GM11168 (cell line): ENCODE results near the gene ALDOC.
"Not testable (repeated sequence)": the region's sequence is repeated elsewhere in the genome, so short reads cannot be mapped to it uniquely, and the experiment has no call there.

Experiments
- in situ Hi-C: fragments of 300-500 bp; cut with MboI; formaldehyde crosslinking; loops from one replicate; pipeline ENCODE4 v1.12.0; 2022; ENCODE audit warnings: low sequenced_read_pairs; ENCODE audit not compliant: unreplicated experiment

The ALDOC gene

DNA sequence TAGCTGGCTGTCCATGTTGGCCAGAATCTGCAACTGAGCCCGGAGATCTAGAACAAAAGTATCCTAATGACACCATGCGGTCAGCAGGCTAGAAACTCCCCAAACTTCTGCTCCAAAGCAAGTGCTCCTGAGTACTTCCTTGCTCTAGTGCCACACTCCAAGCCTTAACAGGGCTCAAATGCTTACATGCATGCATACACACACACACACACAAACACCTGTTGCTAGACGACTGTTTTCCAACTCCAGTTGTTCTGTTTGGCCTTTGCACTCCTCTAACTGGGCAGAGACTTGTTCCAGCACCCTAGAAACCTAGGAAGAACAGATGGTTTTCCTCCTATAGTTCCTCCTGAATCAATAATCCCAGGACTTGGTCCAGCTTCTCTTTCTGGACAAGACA lies 7.7 kb upstream of the ALDOC start:
- in situ Hi-C loops: no loop called here

DNA sequence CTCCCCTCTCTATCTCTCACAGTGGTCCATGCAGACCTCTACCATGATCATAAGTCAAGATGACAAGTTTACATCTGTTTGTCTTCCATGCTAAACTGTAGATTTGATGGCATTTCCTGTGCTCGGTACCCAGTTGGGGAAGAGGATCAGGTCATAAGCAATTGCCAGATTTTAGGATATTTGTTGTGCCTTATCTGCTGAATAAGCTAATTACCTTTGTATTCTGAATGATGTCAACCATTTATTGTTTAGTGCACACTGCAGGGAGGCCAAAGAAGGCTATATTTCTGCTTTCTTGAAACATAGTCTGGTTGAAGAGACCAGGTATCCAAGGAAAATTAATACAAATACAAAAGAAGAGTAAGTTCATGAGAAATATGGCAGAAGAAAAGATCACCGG lies 5.8 kb upstream of the ALDOC start:
- in situ Hi-C loops: no loop called here

DNA sequence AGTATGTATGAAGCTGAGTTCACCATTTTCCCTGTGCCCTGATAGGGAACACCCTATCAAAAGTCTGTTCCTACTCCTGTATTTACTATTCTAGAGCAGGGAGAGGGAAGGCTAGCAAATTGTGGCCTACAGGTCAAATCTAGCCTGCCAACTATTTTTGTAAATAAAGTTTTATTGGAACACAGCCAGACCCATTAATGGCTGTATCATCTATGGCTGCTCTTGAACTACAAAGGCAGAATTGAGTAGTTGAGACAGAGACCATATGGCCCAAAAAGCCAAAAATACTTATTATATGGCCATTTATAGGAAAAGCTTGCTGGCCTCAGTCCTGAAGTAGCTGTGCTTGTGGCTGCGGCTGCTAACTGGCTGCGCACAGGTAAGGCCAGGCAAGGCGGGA lies 4.3 kb upstream of the ALDOC start:
- in situ Hi-C loops: no loop called here

DNA sequence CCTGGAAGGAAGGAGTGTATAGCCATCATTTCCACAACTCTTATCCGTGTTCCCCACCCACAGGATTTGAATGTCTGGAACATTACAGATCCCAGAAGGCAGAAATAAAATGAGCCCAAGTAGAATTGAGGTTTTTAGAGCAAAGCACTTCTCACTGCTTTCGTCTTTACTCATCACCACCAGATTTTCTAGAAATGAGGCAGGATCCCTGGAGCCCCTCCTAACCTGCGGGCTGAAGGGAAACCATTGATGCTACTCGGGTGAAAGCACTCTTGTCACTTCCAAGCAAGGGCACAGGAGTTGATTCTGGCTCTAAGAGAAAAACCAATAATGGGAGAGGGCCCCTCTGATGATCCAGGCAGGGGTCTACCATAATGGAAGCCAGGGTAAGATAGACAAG lies 2.8 kb upstream of the ALDOC start:
- in situ Hi-C loops: no loop called here

DNA sequence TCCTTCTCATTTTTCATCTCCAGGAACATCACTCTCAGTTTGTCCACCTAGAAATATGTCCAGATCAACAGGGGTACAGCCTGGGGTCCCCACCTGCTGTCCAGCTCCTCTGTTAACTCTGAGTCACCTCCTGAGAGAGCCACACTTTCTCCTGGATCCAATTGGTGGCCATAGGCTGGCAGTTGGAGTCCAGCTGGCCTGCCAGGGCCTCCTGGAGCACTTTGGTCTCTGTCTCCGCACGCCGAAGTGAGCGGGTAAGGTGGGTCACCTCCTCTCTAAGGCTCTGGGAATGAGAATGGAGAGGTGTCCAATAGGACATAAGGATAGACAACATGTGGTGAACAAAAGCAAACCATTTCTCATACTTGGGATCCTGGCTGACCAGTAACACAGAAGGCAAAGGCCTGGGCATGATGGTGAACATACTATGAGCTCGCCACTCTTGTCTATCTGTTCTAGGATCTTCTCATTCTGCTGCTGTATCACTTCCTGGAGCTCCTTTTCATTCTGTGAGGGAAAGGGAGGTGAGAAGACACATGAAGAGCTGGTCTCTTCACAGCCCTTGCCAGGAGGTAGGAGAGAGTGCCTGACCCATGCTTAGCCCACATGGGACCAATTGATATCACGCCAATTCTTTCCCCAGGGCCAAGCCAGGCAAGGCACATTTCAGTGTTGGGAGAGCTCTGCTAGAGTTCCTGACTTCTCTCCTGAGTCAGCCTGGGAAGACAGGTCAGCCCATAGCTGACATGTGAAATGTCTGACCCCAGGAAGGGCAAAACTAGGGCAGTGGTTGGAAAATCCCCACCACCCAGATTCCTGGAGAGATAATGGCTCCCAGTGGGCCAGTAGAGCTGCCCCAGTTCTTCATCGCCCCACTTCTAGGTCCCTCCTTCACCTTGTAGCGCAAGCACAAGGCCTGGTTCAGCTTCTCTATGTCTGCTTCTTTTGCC lies 1.8 kb upstream of the ALDOC start:
- in situ Hi-C loops: no loop called here

DNA sequence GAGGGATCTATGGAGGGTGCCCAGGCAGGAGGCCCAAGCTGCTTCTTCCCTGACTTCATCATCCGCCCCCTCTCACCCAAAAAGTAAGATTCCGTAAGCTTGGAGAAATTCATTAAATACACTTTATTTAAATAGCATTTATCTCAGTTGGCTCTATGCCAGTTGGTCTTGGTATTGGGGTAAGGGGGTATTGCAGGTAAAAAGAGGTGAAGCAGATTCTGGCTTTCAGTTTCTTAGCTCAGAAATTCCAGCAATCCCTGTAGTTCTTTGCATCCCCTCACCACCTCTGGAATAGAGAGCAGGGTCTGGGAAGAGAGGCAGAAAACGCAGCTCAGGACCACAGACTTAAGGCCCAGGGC lies 750 bp upstream of the ALDOC start:
- in situ Hi-C loops: no loop called here

DNA sequence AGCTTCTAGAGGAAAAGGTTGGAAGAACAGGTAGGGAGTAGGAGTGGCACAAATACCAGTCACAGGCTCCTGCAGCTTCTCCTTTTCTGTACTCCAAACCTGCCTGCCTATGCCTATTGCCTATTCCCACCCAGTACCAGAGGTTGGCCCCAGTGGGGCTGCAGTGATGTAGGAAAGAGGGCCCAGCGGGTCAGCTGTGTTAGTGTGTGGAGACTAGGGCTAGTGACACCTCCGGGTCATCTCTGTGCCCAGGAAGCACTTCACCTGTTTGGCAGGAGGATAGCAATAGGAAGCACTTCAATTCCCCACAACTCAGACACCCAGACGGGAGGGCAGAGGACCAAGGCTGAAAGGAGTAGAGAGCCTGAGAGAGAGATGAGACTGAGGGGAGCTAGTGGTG lies 679 bp downstream of the ALDOC start:
- in situ Hi-C loops: not testable (repeated sequence)

DNA sequence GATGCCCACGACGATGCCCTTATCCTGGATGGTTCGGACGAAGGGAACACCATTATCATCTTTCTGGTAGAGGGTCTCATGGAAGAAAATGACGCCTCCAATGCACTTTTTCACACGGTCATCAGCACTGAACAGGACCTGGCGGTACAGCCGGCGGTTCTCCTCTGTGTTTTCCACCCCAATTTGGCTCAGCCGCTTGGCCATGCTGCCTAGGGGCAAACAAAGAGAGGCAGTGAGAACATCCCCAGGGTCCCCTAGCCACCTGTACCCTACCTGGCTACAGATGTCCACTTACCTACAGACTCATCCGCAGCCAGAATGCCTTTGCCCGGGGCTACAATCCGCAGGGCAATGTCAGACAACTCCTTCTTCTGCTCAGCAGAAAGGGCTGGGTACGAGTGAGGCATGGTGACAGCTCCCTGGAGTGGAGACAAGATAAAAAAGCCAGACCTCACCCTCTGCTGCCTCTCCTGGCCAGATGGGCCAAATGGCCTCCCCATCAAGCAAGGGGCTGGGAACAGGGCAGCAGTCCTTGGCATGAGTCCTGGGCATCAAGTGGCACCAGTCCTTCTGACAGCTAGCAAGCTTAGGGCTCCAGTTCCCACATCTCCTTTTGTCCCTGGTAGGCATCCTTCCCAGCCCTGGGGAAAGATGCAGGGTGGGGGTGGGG lies 1.4 kb downstream of the ALDOC start:
- in situ Hi-C loops: no loop called here

DNA sequence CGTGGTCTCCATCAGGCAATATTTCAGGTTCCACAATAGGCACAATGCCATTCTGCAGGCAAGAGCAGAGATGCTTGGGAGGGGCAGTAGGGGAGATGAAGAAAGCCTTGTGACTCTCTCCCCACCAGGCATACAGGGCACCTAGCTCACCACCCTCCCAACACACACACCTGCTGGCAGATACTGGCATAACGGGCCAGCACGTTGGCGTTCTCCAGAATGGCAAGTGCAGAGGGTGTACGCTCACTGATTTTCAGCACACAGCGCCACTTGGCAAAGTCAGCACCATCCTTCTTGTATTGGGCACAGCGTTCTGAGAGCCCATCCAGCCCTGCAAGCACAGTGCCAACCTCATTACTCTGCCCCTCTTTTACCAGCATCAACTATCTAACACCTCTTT lies 2.2 kb downstream of the ALDOC start:
- in situ Hi-C loops: no loop called here

DNA sequence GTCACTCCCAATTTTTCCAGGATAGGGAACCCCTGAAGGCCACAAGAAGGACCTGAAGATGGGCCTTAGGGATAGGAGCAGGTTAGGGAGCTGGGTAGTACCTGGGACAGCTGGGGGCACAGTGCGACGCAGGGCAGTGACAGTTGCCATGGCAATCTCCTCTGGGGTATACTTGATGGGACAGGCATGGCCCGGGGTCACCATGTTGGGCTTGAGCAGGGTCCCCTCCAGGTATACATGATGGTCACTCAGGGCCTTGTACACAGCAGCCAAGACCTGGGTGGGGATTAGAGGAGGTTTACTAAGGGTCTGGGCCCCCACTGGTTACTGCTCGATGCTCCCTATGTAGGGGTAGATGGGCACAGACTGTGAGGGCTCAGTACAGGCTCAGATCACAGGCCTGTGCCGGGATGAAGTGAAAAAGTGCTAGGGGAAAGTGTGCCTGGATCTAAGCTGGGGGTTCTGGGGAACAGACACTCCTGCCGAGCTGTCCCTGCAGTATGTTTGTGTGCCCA lies 2.7 kb downstream of the ALDOC start:
- in situ Hi-C loops: no loop called here

DNA sequence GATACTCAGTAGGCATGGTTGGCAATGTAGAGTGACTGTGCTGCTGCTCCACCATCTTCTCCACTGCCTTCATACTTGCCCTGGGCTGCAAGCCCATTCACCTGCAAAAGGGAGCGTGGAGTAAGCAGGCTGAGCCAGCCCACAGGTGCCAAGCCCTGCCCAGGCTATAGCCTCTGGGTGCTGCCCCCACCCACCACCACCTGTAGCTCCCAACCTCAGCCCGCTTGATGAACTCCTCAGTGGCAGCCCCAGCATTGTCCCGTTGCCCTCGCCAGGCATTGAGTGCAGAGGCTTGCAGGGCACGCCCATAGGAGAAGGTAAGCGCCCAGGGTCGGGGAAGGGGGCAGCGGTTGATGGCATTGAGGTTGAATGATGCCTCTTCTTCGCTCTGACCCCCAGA lies 3.2 kb downstream of the ALDOC start:
- in situ Hi-C loops: no loop called here

DNA sequence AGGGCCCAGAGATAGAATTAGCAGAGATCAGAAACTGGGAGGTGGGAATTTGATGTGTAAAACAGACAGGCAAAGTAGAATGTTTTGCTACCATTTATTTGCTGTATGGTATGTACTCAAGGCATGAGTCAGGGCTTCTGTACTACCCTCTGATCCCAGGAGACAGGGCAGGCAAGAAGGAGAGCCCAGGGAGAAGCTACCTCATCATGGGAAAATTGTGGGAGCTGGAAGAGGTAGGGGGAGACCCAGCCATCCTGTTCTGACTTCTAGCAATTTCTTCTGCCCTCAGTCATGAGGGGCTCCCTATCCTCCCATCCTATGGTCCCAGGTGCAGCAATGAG lies 3.7 kb downstream of the ALDOC start:
- in situ Hi-C loops: no loop called here

DNA sequence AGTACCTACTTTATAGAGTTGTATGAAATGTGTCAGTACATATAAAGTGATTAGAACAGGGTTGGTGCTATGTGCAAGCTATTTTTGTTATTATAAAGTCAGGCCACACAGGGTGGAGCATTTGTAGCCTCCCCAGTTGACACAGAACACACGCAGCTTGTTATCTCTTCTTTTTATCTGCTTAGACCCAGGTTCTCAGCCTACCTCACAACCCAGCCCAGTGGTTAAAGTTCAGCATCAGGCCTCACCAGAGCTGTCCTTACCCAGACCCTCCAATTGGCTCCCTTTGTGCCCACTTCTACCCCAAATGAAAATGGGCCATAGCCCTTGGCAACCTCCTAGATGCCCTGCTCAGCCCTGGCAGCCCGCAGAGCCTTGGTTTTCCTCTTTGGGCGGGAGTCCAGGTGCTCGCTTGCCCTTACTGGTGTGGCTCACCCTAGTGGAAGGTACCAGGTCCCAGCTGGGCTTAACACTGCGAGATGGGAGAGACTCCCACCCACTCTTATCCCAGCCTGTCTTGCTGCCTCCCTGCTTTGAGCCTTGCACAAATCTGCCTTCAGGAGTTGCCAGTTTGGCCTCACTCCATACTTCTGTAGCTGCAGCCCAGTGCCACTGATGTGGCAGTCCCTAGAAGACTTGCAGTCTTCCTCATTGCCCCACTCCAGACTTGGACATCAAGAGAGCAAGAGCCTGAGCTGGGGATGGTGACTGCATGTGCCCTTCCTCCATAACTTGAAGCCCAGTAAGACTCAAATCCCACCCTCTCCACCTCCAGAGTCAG lies 4.2 kb downstream of the ALDOC start:
- in situ Hi-C loops: no loop called here

DNA sequence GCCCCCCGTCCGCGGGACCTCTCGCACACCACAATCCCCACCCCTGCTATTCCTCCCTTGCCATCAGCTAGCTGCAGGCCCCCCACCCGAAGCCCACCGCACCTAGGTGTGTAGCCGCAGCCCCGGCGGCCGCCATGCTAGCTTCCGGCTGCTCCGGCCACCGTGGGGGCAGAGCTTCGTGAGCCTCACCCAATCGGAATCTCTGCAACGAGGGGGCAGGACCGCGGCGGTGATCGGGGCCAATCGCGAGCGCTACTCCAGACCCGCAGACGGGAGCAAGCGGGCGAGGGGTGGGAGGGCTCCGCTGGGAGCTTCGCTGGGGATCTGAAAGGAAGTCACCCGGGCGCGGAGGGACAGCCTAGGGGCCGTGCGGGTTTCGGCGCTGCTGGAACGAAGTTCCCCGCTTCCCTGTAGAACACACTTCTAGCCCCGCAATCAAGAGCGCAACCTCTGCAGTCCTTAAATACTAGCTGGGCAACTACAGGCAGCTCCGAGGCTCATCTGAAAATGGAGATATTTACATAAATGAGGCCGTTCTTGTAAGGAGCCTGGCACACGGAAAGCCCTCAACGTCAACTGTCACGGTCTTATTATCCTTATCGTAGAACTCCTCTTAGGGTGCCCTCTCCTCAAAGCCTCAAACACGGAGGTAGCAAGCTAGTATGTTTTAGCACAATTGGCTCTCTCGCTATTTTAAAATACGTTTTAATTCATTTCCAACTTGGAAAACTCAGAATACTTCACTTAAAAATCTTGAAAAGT lies 5.2 kb downstream of the ALDOC start, which contains the start of gene PIGS:
Gene PIGS (minus strand): TSS at position 164 of the 762 bp plus-strand sequence. CDS start 28 bp downstream, at position 136.
- in situ Hi-C loops: no loop called here

DNA sequence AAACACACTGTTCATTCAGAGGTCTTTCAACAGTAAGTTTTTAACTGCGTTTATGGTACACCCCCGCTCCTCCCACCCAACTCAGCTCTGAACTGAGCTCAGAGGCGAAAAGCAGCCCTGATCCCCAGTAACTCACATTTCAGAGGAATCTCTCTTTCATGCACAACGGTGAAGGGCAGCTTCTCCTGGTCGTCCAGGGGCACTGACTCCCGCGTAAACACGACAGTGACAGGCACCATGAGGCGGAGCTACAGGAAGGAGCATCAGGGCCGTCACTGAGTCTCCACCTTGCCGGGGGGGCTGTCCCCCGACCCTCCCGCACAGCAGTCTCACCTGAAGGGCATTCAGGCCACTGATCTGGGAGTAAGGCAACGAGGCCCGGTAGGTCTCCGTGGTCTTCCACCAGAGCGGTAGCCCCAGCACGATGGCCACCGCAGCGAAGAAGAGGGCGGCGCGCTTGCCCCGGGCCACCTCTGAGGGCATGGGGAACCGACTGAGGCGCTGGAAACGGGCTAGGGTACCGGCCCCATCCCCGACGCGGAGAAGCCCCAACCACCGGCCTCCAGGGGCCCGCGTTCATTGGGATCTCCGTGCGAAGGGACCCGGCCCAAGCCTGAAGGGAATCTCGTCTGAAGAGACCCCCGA lies 5.9 kb downstream of the ALDOC start:
- in situ Hi-C loops: no loop called here

DNA sequence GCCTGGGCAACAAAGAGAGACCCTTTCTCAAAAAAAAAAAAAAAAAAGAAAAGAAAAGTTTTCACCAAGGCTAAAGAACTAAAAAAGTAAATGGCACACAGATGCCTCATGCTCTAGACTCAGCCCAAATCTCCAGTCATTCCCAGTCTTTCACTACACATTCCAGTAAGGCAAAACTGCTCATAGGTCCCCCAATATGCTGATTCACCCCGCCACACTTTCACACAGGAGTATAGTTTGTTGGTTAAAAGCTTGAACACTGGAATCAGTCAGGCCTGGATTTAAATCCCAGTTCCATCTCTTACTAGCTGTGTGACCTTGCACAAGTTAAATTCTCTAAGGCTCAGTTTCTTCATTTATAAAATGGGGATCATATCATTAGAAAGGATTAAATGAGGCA lies 7.2 kb downstream of the ALDOC start:
- in situ Hi-C loops: no loop called here

DNA sequence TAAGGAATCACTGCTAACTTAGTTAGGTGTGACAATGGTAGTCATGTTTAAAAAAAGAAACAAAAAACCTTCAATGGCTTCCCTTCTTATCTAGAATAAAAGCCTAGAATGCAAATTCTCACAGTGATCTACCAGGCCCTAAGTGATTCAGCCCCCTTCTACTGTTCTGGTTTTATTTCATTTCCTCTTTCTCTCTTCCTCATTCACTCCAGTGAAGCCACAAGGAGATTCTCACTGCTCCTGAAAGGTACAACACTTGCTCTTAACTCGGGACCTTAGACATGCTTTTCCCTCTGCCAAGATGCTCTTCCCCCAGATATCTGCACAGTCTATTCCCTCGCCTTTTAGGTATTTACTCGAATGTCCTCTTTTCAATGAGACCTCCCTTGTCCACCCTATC lies 9.1 kb downstream of the ALDOC start:
- in situ Hi-C loops: no loop called here

DNA sequence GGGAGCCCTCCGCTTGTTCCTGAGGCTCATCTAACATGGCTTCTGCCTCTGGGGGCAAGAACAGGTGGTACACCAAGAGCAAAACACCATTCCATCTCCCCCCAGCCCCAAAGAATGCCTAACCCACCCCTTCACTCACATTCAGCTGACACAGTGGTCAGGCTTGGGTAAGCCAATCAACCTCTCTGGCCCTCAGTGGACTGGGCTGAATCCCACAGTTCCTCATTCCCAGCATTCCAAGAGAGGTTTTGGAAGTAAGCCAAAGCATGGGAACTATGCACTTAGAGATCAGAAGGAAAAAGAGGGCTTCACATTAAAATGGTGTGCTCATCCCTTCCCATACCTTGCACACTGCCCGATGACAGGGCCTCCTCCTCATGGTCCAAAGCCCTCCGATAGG lies 13.2 kb downstream of the ALDOC start:
- in situ Hi-C loops: no loop called here

DNA sequence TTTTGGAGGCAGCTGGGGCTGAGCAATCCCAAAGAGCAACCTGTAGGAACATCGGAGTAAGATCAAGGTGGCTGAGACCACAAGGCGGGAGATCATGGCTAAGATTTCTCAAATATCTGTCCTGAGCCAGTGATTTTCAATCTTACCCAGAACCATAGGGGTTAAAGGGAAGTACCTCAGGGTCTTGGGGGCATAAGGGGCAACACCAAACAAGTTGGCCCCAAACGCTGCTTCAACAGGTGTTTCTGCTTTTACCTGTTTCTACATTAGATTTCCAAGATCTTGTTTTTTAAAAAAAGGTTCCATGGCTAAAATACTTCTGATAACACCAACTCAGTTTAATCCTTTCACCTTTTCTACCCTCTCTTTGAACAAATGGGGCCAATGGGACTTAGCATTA lies 21.7 kb downstream of the ALDOC start:
- in situ Hi-C loops: no loop called here

DNA sequence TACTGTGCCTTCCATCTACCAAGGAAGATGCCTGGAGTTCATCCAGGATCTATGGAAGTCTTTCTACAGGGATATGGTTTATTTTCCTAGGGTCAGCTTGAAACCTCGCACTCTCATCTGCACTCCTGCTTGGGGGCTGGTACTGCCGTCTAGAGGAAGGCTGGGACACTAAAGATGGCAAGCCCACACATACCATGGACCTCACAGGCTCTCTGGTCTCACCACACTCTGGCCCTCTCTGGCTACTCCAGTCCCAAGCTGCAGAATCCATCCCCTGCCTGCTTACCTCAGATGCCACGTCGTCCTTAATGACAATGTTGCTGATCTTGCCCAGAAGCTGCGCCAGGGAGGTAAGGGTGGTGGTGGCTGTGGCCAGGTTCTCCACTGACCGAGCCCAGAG lies 22.1 kb downstream of the ALDOC start:
- in situ Hi-C loops: no loop called here
